Adrenal gland (tissue), 5 donors: ENCODE measurements around the gene TRIM66.

Experiments used
- POLR2A ChIP-seq, 2 donors: fragments of 450-650 bp; IDR thresholded peaks; one replicate each; pipeline ENCODE4 v1.6.1; 2017; ENCODE audit warnings: antibody characterized with exemption in 2 of 2, mild to moderate bottlenecking in 2 of 2, moderate library complexity in 1 of 2
- TF ChIP-seq, protein P1 (sequence below), 6 experiments: fragments of 450-650 bp in 4 of 6; fragments of 200-600 bp in 2 of 6; sonication (generic) in 1 of 6; IDR thresholded peaks; 1 replicate in 5 of 6; 2 replicates in 1 of 6; pipeline versions ENCODE4 v1.5.1 to v1.8.0; 2016 to 2021; ENCODE audit warnings: antibody characterized with exemption in 6 of 6, mild to moderate bottlenecking in 2 of 6, moderate library complexity in 1 of 6
- donor health status: DM: no; HTN: no; CAD: no.

GRCh38 chr11:8598506-8598905 lies 84.0 kb downstream of the TRIM66 start:
- no peak for TF ChIP-seq POLR2A (IDR thresholded peaks at IDR 0.05)
- TF ChIP-seq, protein P1, sequence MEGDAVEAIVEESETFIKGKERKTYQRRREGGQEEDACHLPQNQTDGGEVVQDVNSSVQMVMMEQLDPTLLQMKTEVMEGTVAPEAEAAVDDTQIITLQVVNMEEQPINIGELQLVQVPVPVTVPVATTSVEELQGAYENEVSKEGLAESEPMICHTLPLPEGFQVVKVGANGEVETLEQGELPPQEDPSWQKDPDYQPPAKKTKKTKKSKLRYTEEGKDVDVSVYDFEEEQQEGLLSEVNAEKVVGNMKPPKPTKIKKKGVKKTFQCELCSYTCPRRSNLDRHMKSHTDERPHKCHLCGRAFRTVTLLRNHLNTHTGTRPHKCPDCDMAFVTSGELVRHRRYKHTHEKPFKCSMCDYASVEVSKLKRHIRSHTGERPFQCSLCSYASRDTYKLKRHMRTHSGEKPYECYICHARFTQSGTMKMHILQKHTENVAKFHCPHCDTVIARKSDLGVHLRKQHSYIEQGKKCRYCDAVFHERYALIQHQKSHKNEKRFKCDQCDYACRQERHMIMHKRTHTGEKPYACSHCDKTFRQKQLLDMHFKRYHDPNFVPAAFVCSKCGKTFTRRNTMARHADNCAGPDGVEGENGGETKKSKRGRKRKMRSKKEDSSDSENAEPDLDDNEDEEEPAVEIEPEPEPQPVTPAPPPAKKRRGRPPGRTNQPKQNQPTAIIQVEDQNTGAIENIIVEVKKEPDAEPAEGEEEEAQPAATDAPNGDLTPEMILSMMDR (IDR thresholded peaks at IDR 0.05) = no peak
